Activated naive CD8-positive, alpha-beta T cell treated with anti-CD3 and anti-CD28 coated beads, Interleukin-2, amount 50 U/mL, for 16 hours (primary cell): ENCODE data around the gene BEST3.

ENCODE experiments used
- DNase-seq: peaks from one replicate; pipeline ENCODE4 v3.0.0-alpha.2; 2020; ENCODE audit warnings: low read depth, low spot score

The BEST3 gene

GRCh38 chr12:69698769-69699540, at the start of gene BEST3:
BEST3 (minus strand) TSS chr12:69699303; CDS start chr12:69697798, 1,505 bp downstream.
- DNase-seq = no peak

- DNase-seq = no peak
Measured at GRCh38 chr12:69744109-69744508, 45.0 kb upstream of the BEST3 start.

DNA sequence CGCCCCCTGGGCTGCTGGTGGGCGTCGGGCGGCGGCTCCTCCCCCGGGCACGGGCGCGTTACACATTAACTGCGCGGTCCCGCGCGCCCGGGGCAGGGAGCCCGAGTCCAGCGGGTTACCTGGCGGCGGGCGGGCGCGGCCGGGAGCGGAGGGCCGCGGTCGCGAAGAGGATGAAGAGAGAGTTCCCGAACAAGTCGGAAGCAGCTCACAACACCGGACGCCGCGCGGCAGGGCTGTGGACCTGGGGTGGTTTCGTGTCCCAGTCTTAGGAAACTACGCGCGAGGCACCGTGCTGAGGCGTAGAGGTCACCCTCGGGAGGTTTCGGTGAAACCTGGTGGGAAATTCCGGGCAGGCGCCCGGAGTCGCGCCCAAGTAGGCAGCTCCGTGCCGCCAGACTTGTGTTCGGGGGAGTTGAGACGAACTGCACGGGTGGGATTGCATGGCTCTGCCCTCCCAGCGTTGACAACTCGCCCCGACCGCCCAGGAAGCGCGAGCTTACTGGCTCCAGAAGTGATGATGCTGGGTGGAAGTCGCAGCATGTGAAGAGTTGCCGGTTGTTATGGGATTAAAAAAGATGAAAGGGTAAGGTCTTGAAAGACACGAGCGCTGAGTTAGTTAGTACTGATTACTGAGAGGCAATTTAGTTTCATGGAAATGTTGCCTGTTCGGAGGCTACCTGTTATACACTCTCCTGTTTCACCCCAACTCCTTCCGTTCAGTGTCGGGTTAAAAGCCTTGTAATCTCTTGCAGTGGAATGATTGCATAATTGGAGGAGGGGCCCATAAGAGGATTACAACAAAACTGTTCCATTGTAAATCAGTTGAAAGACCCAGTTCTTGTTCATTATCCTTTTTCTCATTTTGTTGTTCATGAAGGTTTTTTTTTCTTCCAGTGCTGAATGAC, 40.4 kb upstream of the BEST3 start:
- DNase-seq = peak; percentile 39

DNA sequence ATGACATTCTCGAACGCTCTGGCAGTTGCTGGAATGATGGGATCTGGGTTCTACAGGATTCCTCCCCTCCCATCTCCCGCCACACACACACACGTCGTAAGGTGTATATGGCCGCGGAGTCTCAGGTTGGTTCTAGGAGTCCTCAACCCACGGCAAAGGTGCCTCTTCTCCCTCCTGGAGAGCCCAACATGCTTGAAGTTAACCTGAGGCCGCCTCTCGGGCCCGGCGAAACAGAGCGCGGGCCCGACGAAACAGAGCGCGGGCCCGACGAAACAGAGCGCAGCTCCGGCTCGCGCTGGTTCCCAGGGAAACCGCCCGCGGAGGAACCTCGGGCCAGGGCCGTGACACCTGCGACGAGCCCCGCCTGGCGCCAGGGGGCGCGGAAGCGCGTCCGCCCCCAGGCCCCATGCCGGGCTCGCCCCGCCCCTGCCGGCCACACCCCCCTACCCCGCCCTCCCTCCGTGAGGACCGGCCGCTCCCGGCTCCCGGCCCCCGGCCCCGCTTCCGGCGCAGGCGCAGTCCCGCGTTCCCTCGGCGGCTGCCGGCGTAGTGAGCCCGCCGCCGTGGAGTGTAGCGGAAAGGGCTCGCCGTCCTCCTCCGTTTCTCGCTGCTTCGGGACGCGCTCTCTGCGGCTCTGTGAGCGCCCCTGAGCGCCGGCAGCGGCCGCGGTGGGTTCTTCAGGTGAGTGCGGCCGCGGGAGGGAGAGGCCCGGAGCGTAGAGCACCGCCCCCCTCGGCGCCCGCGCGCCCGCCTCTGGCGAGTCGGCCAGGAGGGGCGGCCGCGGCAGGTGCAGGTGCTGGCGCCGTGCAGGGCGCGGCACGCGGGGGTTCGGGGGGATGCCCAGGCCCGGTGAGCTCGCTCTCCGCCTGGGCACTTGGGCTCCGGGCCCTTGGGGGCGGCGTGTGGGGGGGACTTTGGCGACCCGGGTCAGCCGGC, 39.5 kb upstream of the BEST3 start, which contains the start of gene RAB3IP:
Gene RAB3IP (plus strand): TSS at position 510 of the 936 bp plus-strand sequence. CDS start 16,549 bp downstream, outside the sequence.
- DNase-seq = peak; percentile 92

DNA sequence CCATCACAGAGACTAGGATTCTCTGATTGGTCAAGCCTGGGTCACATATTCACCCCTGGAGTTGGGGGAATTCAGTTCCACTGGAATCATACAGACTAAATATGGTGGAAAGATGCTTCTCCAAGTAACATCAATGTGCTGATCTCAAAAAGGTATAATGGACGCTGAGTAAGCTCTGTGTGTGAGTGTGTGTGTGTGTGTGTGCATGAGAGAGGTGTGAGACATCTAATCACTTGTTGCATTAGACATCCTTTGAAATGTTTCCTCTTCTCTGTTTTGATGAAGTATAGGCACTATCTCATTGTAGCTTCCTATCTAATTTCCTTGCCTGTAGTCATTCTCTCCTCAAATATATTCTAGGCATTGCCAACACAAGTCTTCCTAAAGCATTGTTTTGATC, 34.5 kb upstream of the BEST3 start:
- DNase-seq = no peak

DNA sequence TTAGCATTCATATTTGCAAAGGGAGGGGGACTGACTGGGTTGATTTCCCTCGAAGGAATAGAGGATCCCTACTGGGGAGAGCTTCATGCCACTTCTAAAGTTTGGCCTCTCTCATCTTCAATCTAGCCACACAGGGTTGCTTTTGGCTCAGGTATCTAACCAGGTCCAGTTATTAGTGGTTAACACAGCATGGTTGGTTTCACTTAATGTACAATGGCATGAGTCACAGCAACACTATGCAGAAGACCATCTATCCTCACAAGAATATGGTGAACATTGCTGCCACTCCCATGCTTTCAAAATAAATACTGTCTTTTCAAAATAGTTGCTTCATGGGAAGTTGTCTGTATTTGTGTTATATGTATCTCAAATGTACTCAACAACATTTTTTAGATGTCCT, 33.0 kb upstream of the BEST3 start:
- DNase-seq = no peak

DNA sequence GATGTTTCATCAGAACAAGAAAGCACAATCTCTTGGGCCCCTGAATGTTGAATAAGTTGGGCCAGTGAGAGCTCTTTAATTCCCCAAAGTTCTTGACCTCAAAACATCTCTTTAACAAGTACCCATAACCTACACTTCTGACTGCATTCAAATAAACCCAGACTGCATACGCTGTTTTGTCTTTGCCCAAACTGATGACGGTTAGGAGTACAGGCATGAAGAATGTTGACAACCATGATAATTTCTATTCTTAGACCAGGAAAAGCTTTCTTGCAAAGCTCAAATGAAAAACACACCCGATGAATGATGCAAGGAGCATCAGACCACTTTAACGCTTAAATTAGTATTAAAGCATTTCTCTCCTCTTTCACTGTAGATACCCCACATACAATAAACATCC, 27.8 kb upstream of the BEST3 start:
- DNase-seq = no peak

DNA sequence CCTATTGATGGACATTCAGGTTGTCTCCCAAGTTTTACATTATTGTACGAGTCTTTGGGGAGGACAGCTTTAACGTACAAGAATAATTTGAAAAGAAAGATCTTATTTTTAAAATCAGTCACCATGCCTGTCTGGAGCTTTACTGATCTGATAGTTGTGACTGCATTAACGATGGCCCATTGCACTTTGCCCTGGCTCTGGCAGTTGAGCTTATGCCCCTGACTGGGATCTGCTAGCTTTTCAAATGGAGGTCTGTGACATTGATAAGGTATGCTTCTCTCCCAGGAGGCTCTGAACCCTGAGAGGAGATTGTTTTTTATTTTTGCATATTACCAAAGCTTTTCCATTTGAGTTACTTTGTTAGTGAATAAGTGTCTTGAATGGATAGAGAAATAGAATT, 21.6 kb upstream of the BEST3 start:
- DNase-seq = no peak

GRCh38 chr12:69719336-69720316, 20.5 kb upstream of the BEST3 start:
- DNase-seq = no peak

GRCh38 chr12:69714542-69714941, 15.4 kb upstream of the BEST3 start:
- DNase-seq = no peak

GRCh38 chr12:69712826-69713225, 13.7 kb upstream of the BEST3 start:
- DNase-seq = no peak

DNA sequence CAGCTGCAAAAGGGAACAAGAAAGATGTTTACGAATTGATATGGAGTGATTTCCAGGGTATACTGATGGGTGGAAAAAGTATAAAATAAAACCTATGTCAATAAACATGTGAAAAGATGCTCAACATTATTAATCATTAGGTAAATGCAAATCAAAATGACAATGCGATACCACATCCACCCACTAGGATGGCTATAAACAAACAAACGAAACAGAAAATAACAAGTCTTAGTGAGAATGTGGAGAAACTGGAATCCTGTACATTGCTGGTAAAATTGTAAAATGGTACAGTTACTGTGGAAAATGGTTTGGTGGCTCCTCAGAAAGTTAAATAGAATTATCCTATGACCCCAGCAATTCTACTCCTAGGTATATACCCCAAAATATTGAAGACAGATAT, 9.5 kb upstream of the BEST3 start:
- DNase-seq = no peak

DNA sequence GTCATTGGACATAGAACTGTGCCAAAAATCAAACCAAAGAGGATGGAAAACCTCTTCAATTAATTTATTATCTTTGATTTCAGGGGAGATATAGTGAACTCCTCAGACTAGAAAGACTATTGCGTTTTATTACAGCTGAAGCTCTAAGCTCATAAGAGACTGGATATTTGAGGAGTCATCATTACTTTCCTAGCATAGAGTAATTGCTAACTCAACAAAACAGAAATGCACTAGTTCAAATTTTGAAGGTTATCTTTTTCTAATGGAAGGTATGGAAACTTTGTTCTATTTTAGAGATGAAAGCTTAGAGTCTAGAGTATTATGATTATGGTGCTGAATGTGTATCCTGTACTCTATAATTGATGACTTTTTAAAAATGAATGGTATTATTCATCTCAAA, 5.3 kb upstream of the BEST3 start:
- no peak for DNase-seq

GRCh38 chr12:69703146-69703642, 4.1 kb upstream of the BEST3 start:
- DNase-seq = no peak

DNA sequence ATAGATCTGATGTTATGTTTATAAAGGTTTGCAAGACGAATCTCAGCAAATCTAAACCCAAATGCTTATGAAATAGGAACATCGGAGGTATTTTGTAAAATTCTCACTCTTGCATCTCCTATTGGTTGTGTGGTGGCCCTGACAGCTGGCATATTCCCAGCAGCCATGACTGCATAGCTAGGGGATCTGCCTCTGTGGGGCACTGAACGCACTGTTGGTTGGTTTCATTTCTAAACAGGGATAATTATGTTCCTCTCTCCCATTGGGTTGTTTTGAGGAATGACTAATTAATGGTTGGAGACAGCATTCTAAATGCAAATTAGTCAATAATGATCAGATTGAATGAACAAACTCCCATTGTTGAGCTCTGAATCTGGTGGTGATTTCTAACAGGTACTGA, 2.7 kb upstream of the BEST3 start:
- DNase-seq = no peak

GRCh38 chr12:69698054-69698453, 1.0 kb downstream of the BEST3 start:
- DNase-seq = no peak

GRCh38 chr12:69694123-69694522, 5.0 kb downstream of the BEST3 start:
- no peak for DNase-seq

- no peak for DNase-seq
Measured at GRCh38 chr12:69689638-69690037, 9.5 kb downstream of the BEST3 start.

DNA sequence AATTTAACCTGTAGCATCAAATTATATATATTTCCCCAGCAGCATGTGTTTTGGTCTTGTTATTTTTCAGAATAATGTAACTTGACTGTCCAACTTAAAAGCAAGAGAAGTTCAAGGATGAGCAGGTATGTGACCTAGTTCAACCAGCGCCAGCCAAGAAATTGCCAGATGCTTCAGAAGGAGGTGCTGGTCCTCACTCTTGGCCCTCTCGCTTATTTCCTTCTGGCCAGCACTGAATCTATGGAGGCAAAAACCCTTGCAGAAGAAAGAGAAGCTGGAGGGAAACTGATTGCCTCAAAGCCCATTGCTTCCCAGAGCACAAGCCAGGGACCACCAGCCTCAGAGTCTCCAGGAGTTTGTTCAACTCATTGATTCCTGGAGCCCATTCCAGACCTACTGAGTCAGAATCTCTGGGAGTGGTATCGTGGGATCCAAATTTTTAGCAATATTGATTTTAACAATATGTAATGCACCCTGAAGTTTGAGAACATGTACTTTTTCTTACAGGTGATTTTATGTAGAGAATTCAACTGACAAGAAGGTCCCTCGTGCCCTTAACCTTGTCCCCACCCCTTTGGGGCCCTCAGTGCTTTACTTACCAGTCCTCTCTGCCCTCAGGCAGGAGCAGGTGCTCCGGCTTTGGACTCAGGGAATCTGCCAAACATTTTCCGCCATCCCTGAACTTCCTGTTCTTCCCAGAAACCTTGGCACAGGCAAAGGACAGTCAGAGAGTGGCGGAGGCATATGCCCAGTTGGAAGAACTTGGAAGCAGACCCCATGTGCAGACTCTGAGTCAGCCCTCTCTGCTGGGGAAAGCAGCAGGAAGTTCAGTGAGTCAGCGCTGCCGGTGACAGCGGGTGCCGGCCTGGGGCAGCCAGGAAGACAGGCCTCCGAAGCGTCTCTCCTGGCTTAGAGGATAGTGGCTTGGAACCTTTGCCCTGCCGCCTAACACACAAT, 10.4 kb downstream of the BEST3 start:
- DNase-seq = no peak
